Bronchial epithelial cell (primary cell): ENCODE measurements around the gene FLRT2. TPM values are rescaled to one million over a fixed set of nuclear protein-coding genes. Genes with fewer than 3 reads are reported as not detected.

Experiments used
- DNase-seq: peaks from one replicate; pipeline ENCODE4 v3.0.0-alpha.2; 2010; ENCODE audit warnings: low read depth
- FAIRE-seq: peaks from 2 replicates; lab custom pipeline; 2011; peaks lifted over from hg19 to GRCh38; lab: Jason Lieb, UNC
- H3K27me3 ChIP-seq: 2 replicates; pipeline ENCODE4 v1.5.1; 2011; ENCODE audit warnings: low read length; ENCODE audit not compliant: control insufficient read depth, insufficient read depth
- H3K36me3 ChIP-seq: 2 replicates; pipeline ENCODE4 v1.5.1; 2011; ENCODE audit warnings: low read length; ENCODE audit not compliant: control insufficient read depth, insufficient read depth
- H3K4me3 ChIP-seq: 2 replicates; pipeline ENCODE4 v1.5.1; 2011; ENCODE audit warnings: mild to moderate bottlenecking, low read depth, low read length, control low read depth
- CTCF ChIP-seq: IDR thresholded peaks from 2 replicates; pipeline ENCODE4 v1.5.1; 2011; ENCODE audit warnings: mild to moderate bottlenecking, moderate library complexity, low read length, control low read depth, inconsistent platforms; ENCODE audit not compliant: insufficient read depth, severe bottlenecking
- total RNA-seq: library from RNA; depleted of rRNA; stranded (reverse); fragments of >200 nt; gene quantifications from 2 replicates; pipeline ENCODE4 v1.2.1, GENCODE V29; 2014

FLRT2 gene
- total RNA-seq, 1 donor from 2014 or later, result 7.1 TPM

- Histone ChIP-seq H3K4me3 (no peak overlapping the region), H3K27me3 (no peaks in the 10 kb centered on the region), H3K36me3 (no peaks in the 10 kb centered on the region)
- DNase-seq (peak; percentile 86), FAIRE-seq (no peak)
- TF ChIP-seq CTCF, result no peak
Measured at GRCh38 chr14:85590784-85591183, 60.8 kb downstream of the FLRT2 start.

GRCh38 chr14:85594217-85594616 lies 64.3 kb downstream of the FLRT2 start:
- TF ChIP-seq CTCF, result no peak
- H3K36me3 ChIP-seq, result no peaks in the 10 kb centered on the region
- FAIRE-seq (no peak), DNase-seq (peak; percentile 21)
- H3K4me3 ChIP-seq, result no peak overlapping the region
- no peaks in the 10 kb centered on the region for H3K27me3 ChIP-seq

- no peak for TF ChIP-seq CTCF
- Histone ChIP-seq H3K4me3 (no peak overlapping the region), H3K27me3 (no peaks in the 10 kb centered on the region), H3K36me3 (no peaks in the 10 kb centered on the region)
- DNase-seq, result no peak
- no peak for FAIRE-seq
Measured at GRCh38 chr14:85595981-85596380, 66.0 kb downstream of the FLRT2 start.

GRCh38 chr14:85596562-85596961 lies 66.6 kb downstream of the FLRT2 start:
- TF ChIP-seq CTCF, result no peak
- FAIRE-seq, result no peak
- no peaks in the 10 kb centered on the region for H3K36me3 ChIP-seq
- DNase-seq, result no peak
- H3K4me3 ChIP-seq, result no peak overlapping the region
- H3K27me3 ChIP-seq, result no peaks in the 10 kb centered on the region

- FAIRE-seq (no peak), DNase-seq (no peak)
- TF ChIP-seq CTCF, result no peak
- H3K36me3 ChIP-seq, result peaks cover 1% of the 10 kb centered on the region
- no peak overlapping the region for H3K4me3 ChIP-seq
- no peaks in the 10 kb centered on the region for H3K27me3 ChIP-seq
Measured at GRCh38 chr14:85597701-85598100, 67.8 kb downstream of the FLRT2 start.

GRCh38 chr14:85599939-85600338 lies 70.0 kb downstream of the FLRT2 start:
- no peak for TF ChIP-seq CTCF
- FAIRE-seq (no peak), DNase-seq (peak; percentile 27)
- Histone ChIP-seq H3K4me3 (no peak overlapping the region), H3K27me3 (no peaks in the 10 kb centered on the region), H3K36me3 (peaks cover 1% of the 10 kb centered on the region)
